Vagina (tissue), 2 donors: ENCODE data around the gene HEATR5A.

Experiments used
- CTCF ChIP-seq, 3 experiments: fragments of 450-650 bp in 2 of 3; fragments of 200-600 bp in 1 of 3; sonication (generic) in 1 of 3; IDR thresholded peaks; one replicate each; pipeline ENCODE4 v1.5.1; 2017 to 2019; ENCODE audit warnings: antibody characterized with exemption in 3 of 3, mild to moderate bottlenecking in 2 of 3, moderate library complexity in 2 of 3
- POLR2A ChIP-seq, 2 donors: fragments of 450-650 bp; IDR thresholded peaks; one replicate each; pipeline ENCODE4 v1.6.1; 2017; ENCODE audit warnings: antibody characterized with exemption in 2 of 2, mild to moderate bottlenecking in 2 of 2, moderate library complexity in 2 of 2
- POLR2AphosphoS5 ChIP-seq, 2 donors: sonication (generic); formaldehyde crosslinking; IDR thresholded peaks; one replicate each; pipeline ENCODE4 v1.9.0; 2017; ENCODE audit warnings: antibody characterized with exemption in 2 of 2, mild to moderate bottlenecking in 2 of 2, low read depth in 1 of 2; ENCODE audit not compliant: insufficient read depth in 1 of 2

GRCh38 chr14:31253746-31254471, 166.4 kb downstream of the HEATR5A start:
- TF ChIP-seq POLR2A (IDR thresholded peaks at IDR 0.05) (no peak), POLR2AphosphoS5 (IDR thresholded peaks at IDR 0.05; ENCODE audit: insufficient read depth in 1 of 2, low read depth in 1 of 2) (no peak), CTCF (IDR thresholded peaks at IDR 0.05) (no peak)
